BLaER1 treated with 17β-estradiol and CSF1 and Interleukin-3, amounts not matched to agents 10 nM and 100 nM (cell line): ENCODE measurements around the gene LRRC37A.
A peak's percentile ranks its signal among the peaks of the same experiment; 100 is the strongest.
"Not testable (repeated sequence)": the region's sequence is repeated elsewhere in the genome, so short reads cannot be mapped to it uniquely, and the experiment has no call there.

Experiments
- H3K27ac ChIP-seq, 11 experiments: shearing (Covaris generic); formaldehyde crosslinking; 2 replicates each; pipeline ENCODE4 v1.8.1; 2022
- H3K27me3 ChIP-seq, 11 experiments: shearing (Covaris generic); formaldehyde crosslinking; 2 replicates each; pipeline ENCODE4 v1.8.1; 2022
- H3K36me3 ChIP-seq, 11 experiments: shearing (Covaris generic); formaldehyde crosslinking; 2 replicates each; pipeline ENCODE4 v1.8.1; 2022
- H3K4me1 ChIP-seq, 10 experiments: shearing (Covaris generic); formaldehyde crosslinking; 2 replicates each; pipeline ENCODE4 v1.8.1; 2022
- H3K4me2 ChIP-seq, 11 experiments: shearing (Covaris generic); formaldehyde crosslinking; 2 replicates each; pipeline ENCODE4 v1.8.1; 2022
- H3K4me3 ChIP-seq, 10 experiments: shearing (Covaris generic); formaldehyde crosslinking; 2 replicates each; pipeline ENCODE4 v1.8.1; 2022
- H3K9ac ChIP-seq, 11 experiments: shearing (Covaris generic); formaldehyde crosslinking; 2 replicates each; pipeline ENCODE4 v1.8.1; 2022
- H3K9me3 ChIP-seq, 11 experiments: shearing (Covaris generic); formaldehyde crosslinking; replicated peaks in 1 of 11; 2 replicates each; pipeline ENCODE4 v1.8.1; 2022
- H4K20me1 ChIP-seq, 11 experiments: shearing (Covaris generic); formaldehyde crosslinking; 2 replicates each; pipeline ENCODE4 v1.8.1; 2022
- Cebpa-rat ChIP-seq, 11 experiments: shearing (Covaris generic); IDR thresholded peaks; 2 replicates each; pipeline ENCODE4 v1.8.1; 2022

LRRC37A gene

DNA sequence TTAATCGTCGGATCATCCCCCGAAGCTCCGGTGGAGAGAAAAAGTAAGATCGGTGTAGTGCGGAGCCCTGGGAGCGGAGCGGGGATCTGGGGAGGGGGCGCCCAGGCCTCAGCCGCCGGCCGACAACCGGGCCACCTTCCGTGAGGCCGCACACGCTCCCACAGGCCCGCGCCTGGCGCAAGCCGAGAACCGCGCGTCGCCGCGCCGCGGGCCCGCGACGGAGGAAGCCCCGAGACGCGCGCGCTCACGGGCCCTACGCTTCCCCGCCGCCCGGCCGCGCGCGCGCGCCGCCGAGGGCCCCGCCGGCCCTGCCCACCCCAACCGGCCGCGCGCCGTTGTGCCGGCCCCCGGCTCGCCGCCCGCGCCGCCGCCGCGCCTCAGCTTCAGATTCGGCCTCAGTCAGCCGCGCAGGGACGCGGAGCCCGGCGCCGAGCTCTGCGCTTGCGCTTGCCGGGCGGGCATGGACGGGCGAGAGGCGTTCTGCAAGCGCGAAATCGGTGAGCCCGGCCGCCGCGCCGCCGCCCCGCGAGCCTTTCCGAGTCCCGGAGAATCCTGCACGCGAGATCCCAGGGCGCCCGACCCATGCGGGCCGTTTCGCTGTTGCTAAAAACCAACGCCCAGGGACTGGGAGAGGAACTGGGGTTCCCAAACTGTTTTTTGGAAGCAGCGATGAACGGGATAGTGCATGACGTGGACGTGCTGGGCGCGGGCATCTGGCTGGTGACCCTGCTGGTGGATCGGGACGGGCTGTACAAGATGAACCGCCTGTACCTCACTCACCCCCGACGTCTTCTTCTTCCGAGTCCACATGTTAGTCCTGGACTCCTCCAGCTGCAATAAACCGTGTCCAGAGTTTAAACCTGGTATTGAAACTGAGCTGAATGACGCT, 28.0 kb upstream of the LRRC37A start:
- no peaks in the 10 kb centered on the region for H3K9me3 ChIP-seq
- H3K36me3 ChIP-seq, result no peaks in the 10 kb centered on the region
- H3K27me3 ChIP-seq, result no peaks in the 10 kb centered on the region
- H3K4me2 ChIP-seq, result peak overlapping the region; percentile 71 to 92 (median 86)
- H3K4me1 ChIP-seq, result peaks cover 9 to 34% (median 19%) of the 10 kb centered on the region in 10 experiments; a peak in 19 of 20 replicates
- H3K27ac ChIP-seq, result peak overlapping the region; percentile 37 to 80 (median 75); a peak in 21 of 22 replicates
- TF ChIP-seq Cebpa-rat (IDR thresholded peaks at IDR 0.05), result no peak
- H3K9ac ChIP-seq, result peak overlapping the region; percentile 67 to 82 (median 81)
- peak overlapping the region; percentile 66 to 80 (median 72) for H3K4me3 ChIP-seq
- H4K20me1 ChIP-seq, result no peaks in the 10 kb centered on the region

DNA sequence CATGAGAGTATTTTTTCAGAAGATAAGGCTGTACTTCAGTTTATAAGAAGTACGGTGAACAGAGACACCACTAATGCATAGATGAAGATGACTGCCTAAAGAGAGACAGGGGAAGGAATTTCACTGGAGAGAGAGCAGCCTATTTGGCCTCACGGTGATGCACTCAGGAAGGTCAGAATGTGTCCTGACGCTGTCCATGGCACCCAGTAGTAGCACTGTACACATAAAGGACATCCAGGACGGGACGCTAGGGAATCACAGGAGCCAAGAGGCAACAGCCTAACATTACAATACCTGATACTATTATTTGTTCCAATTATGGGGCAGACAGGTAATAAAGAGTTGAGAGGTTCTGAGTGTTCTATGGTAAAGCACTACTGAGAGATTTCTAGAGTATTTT, 24.9 kb upstream of the LRRC37A start:
- H3K4me2 ChIP-seq, result no peak overlapping the region
- no peak overlapping the region for H3K9ac ChIP-seq
- no peaks in the 10 kb centered on the region for H3K27me3 ChIP-seq
- TF ChIP-seq Cebpa-rat (IDR thresholded peaks at IDR 0.05), result no peak
- H3K4me1 ChIP-seq, result peaks cover 9 to 21% (median 18%) of the 10 kb centered on the region in 10 experiments; a peak in 19 of 20 replicates
- no peaks in the 10 kb centered on the region for H4K20me1 ChIP-seq
- no peaks in the 10 kb centered on the region for H3K36me3 ChIP-seq
- no peaks in the 10 kb centered on the region for H3K9me3 ChIP-seq
- no peak overlapping the region for H3K27ac ChIP-seq
- H3K4me3 ChIP-seq, result no peak overlapping the region

DNA sequence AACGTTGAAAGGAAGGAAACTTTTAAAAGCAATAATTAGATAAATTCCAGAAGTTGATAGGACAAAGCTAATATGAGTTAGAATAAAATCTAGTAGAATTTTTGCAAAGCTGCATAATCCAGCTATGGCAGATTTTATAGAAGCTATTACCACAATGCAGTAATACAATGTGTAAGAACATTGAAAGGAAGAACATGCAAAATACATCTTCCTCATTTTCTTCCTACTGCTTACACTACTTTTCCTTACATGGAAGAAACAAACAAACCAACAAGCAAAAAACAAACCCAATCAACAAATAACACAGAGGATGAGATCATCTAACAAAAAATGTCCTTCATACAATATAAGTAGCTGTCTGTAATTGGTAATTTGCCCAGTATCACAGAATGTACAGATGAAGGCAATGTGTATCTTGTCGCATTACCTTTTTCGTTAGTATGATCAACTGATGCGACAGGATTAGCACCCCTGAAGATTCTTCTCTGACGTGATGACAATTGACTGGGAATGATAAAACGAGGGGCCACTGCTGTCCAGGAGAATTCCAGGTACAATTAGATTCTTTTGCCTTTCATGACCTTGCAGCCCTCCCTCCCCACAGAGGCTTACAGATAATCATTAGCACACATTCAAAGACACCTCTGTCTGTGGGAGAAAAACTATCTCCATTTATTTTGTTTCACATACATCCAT, 21.2 kb upstream of the LRRC37A start:
- H3K4me2 ChIP-seq, result no peak overlapping the region
- TF ChIP-seq Cebpa-rat (IDR thresholded peaks at IDR 0.05), result no peak
- no peaks in the 10 kb centered on the region for H3K4me1 ChIP-seq
- H4K20me1 ChIP-seq, result no peaks in the 10 kb centered on the region
- H3K9me3 ChIP-seq, result no peaks in the 10 kb centered on the region
- H3K4me3 ChIP-seq, result no peak overlapping the region
- no peak overlapping the region for H3K9ac ChIP-seq
- H3K27ac ChIP-seq, result no peak overlapping the region
- no peaks in the 10 kb centered on the region for H3K36me3 ChIP-seq
- H3K27me3 ChIP-seq, result no peaks in the 10 kb centered on the region

DNA sequence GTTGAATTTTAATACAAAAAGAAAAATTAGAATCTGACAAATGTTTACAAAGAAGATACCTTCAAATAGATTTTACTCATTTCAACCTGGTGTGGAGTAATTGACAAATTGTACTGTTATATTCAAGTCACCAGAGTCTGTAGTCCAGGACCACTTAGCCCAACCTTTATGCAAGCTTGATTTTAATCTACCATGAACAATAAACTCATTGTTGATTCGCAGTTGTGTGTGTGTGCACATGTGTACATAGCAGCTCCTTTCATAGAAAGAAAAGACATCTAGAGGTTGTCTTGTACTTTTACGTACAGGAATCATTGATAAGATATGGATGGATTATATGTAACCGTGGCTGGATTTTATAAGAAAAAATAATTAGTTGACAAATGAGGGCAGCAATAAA, 20.7 kb upstream of the LRRC37A start:
- H3K9ac ChIP-seq, result no peak overlapping the region
- H3K4me1 ChIP-seq, result no peaks in the 10 kb centered on the region
- no peaks in the 10 kb centered on the region for H4K20me1 ChIP-seq
- H3K36me3 ChIP-seq, result no peaks in the 10 kb centered on the region
- H3K4me2 ChIP-seq, result no peak overlapping the region
- no peak for TF ChIP-seq Cebpa-rat (IDR thresholded peaks at IDR 0.05)
- no peak overlapping the region for H3K27ac ChIP-seq
- no peaks in the 10 kb centered on the region for H3K27me3 ChIP-seq
- no peak overlapping the region for H3K4me3 ChIP-seq
- H3K9me3 ChIP-seq, result no peaks in the 10 kb centered on the region

DNA sequence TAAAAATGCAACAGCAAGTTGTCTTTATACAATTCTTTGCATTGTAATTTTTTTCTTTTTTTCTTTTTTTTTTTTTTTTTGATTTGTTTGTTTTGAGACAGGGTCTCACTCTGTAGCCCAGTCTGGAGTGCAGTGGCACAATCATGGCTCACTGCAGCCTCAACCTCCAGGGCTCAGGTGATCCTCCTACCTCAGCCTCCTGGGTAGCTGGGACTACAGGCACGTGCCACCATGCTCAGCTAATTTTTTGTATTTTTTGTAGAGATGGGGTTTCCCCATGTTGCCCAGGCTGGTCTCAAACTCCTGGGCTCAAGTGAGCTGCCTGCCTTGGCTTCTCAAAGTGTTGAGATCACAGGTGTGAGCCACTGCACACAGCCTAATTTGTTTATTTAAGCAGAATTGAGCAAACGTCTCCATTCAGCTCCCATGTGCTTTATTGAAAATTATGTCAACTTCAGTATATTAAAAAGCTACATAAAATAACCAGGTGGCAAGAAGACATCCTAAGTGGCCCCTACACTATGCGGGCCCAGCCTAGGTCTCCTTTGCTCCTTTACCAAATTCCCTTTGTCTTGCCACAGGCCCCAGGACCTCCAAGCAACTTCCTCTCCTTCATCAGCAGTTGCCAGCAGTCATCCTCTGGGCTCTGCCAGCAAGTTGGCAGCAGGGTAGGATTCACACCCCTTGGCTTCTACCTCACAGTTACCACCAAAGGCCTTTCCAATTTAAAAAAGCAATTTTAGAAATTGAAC, 18.0 kb upstream of the LRRC37A start:
- H3K4me3 ChIP-seq, H3K9me3 ChIP-seq, H3K27ac ChIP-seq, H4K20me1 ChIP-seq, H3K4me1 ChIP-seq, H3K9ac ChIP-seq, H3K36me3 ChIP-seq, H3K4me2 ChIP-seq, H3K27me3 ChIP-seq: not testable (repeated sequence)

DNA sequence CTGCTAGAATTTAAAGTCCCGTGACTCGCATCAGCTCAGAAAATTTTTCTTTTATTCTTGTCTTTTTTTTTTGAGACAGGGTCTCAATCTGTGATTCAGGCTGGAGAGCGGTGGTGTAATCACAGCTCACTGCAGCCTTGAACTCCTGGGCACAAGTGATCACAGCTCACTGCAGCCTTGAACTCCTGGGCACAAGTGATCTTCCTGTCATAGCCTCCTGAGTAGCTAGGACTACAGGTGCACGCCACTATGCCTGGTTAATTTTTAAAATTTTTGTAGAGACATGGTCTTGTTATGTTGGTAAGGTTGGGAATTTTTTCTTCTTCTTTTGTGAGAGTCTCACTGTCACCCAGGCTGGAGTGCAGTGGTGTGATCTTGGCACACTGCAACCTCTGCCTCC, 13.6 kb upstream of the LRRC37A start:
- not testable (repeated sequence) for H3K36me3 ChIP-seq, H3K9me3 ChIP-seq, H4K20me1 ChIP-seq, H3K27me3 ChIP-seq, H3K4me2 ChIP-seq, H3K4me1 ChIP-seq, H3K4me3 ChIP-seq, H3K27ac ChIP-seq, H3K9ac ChIP-seq

DNA sequence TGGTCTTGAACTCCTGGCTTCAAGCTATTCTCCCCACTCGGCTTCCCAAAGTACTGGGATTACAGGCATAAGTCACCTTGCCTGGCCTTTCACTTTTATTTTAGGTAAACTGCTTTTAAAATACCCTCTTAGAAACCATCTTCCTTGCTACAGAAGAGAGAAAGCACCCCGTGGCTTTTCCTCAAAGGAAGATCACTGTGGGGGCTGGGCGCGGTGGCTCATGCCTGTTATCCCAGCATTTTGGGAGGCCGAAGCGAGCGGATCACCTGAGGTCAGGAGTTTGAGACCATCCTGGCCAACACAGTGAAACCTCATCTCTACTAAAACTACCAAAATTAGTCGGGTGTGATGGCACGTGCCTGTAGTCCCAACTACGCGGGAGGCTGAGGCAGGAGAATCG, 12.3 kb upstream of the LRRC37A start:
- H3K36me3 ChIP-seq, H3K4me3 ChIP-seq, H3K4me1 ChIP-seq: not testable (repeated sequence)

DNA sequence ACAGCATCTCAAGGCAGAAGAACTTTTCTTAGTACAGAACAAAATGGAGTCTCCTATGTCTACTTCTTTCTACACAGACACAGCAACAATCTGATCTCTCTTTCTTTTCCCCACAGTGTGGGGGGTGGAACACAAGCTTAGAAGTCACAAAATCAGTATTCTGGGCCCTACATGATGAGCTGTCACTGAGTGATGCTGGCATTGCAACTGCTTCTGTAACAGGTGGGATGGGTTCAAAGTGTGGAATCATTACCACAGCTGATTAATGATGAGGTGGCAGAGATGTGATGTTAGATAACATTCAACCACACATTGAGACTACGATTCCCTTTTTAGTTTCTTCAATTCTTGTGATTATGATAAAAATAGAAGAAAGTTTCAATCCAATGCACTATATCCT, 10.5 kb upstream of the LRRC37A start:
- not testable (repeated sequence) for H4K20me1 ChIP-seq, H3K27me3 ChIP-seq, H3K27ac ChIP-seq, H3K4me1 ChIP-seq, H3K4me2 ChIP-seq, H3K36me3 ChIP-seq, H3K4me3 ChIP-seq, H3K9me3 ChIP-seq, H3K9ac ChIP-seq

More for the DNA sequence above, 12.3 kb upstream of the LRRC37A start:
- H3K27ac ChIP-seq, H4K20me1 ChIP-seq, H3K27me3 ChIP-seq, H3K4me2 ChIP-seq, H3K9ac ChIP-seq, H3K9me3 ChIP-seq: not testable (repeated sequence)

DNA sequence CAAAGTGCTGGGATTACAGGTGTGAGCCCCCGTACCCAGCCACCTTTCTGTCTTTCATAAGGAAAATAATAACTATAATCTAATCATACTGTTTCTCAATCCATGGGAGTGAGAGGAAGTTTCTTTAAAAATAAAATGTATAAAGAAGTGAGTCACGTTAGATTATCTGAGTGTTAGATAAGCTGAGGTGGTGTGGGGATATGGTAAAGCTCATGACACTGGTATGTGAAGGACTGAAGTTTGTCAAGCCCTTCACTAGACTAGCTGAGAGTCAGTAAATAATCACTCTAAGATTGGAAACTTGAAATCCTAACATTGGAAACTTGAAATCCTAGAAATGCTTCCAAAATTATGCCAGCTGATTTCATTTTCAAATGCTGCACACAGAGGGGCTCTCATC, 9.4 kb upstream of the LRRC37A start:
- H3K4me2 ChIP-seq, result not testable (repeated sequence)

DNA sequence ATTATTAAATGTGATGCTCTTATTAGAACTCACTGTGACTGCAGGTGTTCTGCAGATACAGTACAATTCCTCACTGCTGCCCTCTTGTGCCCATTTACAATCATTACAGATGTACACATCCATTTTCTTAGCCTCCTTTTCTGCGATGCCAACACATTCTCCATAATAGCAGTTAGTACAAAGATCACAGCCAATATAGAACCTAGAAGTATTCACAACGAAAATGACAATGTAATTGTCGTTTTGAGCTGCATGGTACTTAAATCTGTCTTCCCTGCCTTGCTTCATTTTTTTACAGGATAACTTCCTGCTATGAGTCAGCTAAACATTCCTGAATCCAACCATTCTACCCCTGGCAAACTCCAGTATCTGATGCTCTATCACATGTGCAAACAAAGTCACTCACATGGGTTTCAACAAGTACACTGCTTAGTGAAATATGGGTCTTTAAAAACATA, 8.1 kb upstream of the LRRC37A start:
- H3K4me3 ChIP-seq, H3K36me3 ChIP-seq, H3K9ac ChIP-seq, H3K27me3 ChIP-seq, H3K27ac ChIP-seq, H4K20me1 ChIP-seq, H3K9me3 ChIP-seq, H3K4me2 ChIP-seq: not testable (repeated sequence)
- H3K4me1 ChIP-seq, result peaks cover 12 to 22% (median 18%) of the 10 kb centered on the region in 10 experiments

More for the DNA sequence above, 9.4 kb upstream of the LRRC37A start:
- H3K27ac ChIP-seq, H4K20me1 ChIP-seq, H3K9ac ChIP-seq, H3K36me3 ChIP-seq, H3K9me3 ChIP-seq, H3K4me3 ChIP-seq, H3K27me3 ChIP-seq: not testable (repeated sequence)
- H3K4me1 ChIP-seq, result peaks cover 2 to 12% (median 9%) of the 10 kb centered on the region in 10 experiments

DNA sequence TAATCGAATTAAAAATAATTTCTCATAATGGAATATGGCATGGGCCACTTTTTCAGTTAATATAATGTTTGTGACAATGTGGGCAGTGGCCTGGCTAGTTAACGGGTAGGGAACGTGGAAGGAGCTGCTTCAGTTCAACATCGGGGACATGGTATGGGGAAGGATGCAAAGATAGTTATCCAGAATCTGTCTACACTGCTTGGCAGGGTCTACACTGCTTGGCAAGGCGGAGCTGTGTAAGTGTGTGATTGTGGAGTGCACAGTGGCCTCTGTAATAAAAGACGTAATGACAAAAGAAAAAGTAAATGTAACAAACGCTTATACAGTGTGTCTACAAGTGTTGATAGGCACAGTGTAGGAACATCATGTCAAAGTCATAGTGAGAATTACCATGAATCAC, 7.3 kb upstream of the LRRC37A start:
- not testable (repeated sequence) for H4K20me1 ChIP-seq

DNA sequence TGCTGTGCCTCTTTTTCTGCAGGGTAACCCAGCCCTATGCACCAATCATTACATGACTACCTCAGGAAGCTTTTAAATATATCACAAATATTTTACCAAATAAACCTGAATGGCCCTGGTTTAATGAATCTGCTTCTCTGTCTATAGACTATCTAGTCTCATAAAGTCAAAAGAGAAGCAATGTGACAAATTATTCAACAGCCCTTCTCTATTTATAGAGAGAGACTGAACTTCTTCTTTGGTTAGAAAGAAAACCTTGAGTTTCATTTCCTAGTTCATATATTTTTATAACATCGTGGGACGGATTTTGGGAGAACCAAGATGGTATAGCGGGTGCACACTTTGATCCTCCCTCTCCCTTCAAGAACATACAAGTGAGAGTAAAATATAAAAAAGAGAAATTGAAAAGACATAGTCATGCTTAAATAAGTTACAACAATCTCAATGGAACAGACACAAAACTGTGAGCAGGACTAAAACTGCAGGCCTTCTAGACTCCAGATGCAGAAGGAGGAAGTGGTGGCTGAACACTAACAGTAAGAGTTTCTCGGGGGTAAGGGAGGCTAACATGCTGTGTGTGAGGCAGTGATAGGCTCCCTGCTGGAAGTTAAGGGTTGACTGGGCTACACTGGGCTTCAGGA, 3.9 kb upstream of the LRRC37A start:
- H3K4me3 ChIP-seq, result peak overlapping the region in 6 of 10 experiments; percentile 26 to 51 (median 38); a peak in 7 of 20 replicates
- not testable (repeated sequence) for H3K36me3 ChIP-seq, H4K20me1 ChIP-seq, H3K27me3 ChIP-seq, H3K9me3 ChIP-seq
- H3K9ac ChIP-seq, result peak overlapping the region; percentile 51 to 71 (median 65); a peak in 21 of 22 replicates
- peaks cover 13 to 24% (median 19%) of the 10 kb centered on the region in 10 experiments for H3K4me1 ChIP-seq
- peak overlapping the region; percentile 47 to 95 (median 85) for H3K4me2 ChIP-seq
- peak overlapping the region; percentile 63 to 83 (median 77); a peak in 21 of 22 replicates for H3K27ac ChIP-seq

More for the DNA sequence above, 7.3 kb upstream of the LRRC37A start:
- not testable (repeated sequence) for H3K4me2 ChIP-seq, H3K27ac ChIP-seq, H3K9me3 ChIP-seq, H3K36me3 ChIP-seq, H3K9ac ChIP-seq, H3K4me3 ChIP-seq, H3K27me3 ChIP-seq
- peaks cover 13 to 24% (median 19%) of the 10 kb centered on the region in 10 experiments for H3K4me1 ChIP-seq
